ENCODE results near the gene COQ8A. TPM values are rescaled to one million over a fixed set of nuclear protein-coding genes. Genes with fewer than 3 reads are reported as not detected.

The COQ8A gene
- polyA plus RNA-seq, 2 of the 4 experiments (the other 2 are of a cell fraction), result 10.8 to 12.4 TPM

DNA sequence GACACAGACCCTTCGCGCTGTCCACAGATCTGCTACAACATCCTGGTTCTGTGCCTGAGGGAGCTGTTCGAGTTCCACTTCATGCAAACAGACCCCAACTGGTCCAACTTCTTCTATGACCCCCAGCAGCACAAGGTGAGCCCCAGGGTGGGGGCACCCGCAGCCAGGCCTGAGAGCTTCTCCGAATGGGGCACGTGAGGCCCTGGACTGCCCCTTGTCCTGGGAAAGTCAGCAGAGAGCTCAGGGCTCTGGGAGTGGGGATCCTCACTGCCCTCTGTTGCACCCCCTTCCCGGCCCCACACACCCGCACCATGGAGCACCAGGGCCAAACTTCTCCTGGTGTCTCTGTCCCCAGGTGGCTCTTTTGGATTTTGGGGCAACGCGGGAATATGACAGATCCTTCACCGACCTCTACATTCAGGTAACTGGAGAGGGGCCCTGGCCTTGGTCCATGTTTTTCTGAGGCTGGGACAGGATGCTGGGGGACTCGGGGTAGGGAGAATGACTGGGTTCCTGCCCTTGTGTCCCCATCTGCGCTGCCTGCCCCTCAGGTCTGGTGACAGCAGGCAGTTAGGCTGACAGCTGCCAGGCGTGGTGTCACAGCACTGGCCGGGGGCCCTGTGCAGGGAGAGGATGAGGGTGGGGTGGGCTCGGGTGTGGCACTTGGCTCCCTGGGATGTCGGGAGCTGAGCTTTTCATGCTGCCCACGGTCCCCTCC, 44.6 kb downstream of the COQ8A start:
- no peak for FAIRE-seq
- H3K4me3 ChIP-seq, result no peak overlapping the region
- H3K27ac ChIP-seq, result no peak overlapping the region
- no peak for DNase-seq (ENCODE audit: low read depth in 1 of 2, low spot score in 1 of 2)
- no peaks in the 10 kb centered on the region for H3K4me1 ChIP-seq
- peak in 1 of 2 experiments; percentile 3; a peak in 1 of 6 replicates for ATAC-seq
- 90% methylated on average over 14 of the region's 18 CpGs for WGBS (ENCODE audit: missing lambda C conversion rate)
- no peak overlapping the region for H3K4me2 ChIP-seq
- no peaks in the 10 kb centered on the region for H3K9me3 ChIP-seq
- ChIA-PET POLR2A (no interaction called here), CTCF (interaction anchor here (0.6 to 1.7 kb wide), 3 partner anchors 16 to 70 kb away, joined by 3 to 4 read pairs (median 3); no protein-coding TSS in a partner anchor)
- no peak for TF ChIP-seq TFCP2L1 (CRISPR knock-in tag; IDR thresholded peaks at IDR 0.05)
- no peak for TF ChIP-seq MAX (IDR thresholded peaks at IDR 0.05)
- TF ChIP-seq RNF2 (IDR thresholded peaks at IDR 0.05; ENCODE audit: borderline replicate concordance, low read depth), result no peak
- TF ChIP-seq NR3C1 (IDR thresholded peaks at IDR 0.05), result no peak
- TF ChIP-seq MAFK (IDR thresholded peaks at IDR 0.05; ENCODE audit: partially characterized antibody), result no peak
- TF ChIP-seq JUN (IDR thresholded peaks at IDR 0.05), result no peak
- TF ChIP-seq HOXB13 (CRISPR knock-in tag; IDR thresholded peaks at IDR 0.05; ENCODE audit: low read depth), result no peak
- TF ChIP-seq ZNF302 (CRISPR knock-in tag; IDR thresholded peaks at IDR 0.05), result no peak
- TF ChIP-seq CTCF (IDR thresholded peaks at IDR 0.05), result no peak
- no peak for TF ChIP-seq CHD4 (IDR thresholded peaks at IDR 0.05; ENCODE audit: borderline replicate concordance)
- no peak for TF ChIP-seq FOXS1 (CRISPR knock-in tag; IDR thresholded peaks at IDR 0.05)
- no peak for TF ChIP-seq KDM1A (IDR thresholded peaks at IDR 0.05; ENCODE audit: low read depth)

- Histone ChIP-seq H3K9me3 (no peaks in the 10 kb centered on the region), H3K4me3 (no peak overlapping the region), H3K27ac (no peak overlapping the region), H3K4me1 (no peaks in the 10 kb centered on the region), H3K4me2 (no peak overlapping the region)
- no peak for TF ChIP-seq EHF (CRISPR knock-in tag; IDR thresholded peaks at IDR 0.05)
- TF ChIP-seq POLR2A (IDR thresholded peaks at IDR 0.05; ENCODE audit: low read length), result no peak
- no peak for TF ChIP-seq CHD2 (IDR thresholded peaks at IDR 0.05; ENCODE audit: low read length, partially characterized antibody)
- TF ChIP-seq MAX (IDR thresholded peaks at IDR 0.05), result no peak
- TF ChIP-seq, protein P1, sequence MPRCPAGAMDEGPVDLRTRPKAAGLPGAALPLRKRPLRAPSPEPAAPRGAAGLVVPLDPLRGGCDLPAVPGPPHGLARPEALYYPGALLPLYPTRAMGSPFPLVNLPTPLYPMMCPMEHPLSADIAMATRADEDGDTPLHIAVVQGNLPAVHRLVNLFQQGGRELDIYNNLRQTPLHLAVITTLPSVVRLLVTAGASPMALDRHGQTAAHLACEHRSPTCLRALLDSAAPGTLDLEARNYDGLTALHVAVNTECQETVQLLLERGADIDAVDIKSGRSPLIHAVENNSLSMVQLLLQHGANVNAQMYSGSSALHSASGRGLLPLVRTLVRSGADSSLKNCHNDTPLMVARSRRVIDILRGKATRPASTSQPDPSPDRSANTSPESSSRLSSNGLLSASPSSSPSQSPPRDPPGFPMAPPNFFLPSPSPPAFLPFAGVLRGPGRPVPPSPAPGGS (IDR thresholded peaks at IDR 0.05), result no peak
- TF ChIP-seq RAD21 (conservative IDR thresholded peaks at IDR 0.05 in 1 of 2, IDR thresholded peaks at IDR 0.05 in 1 of 2), result no peak
- TF ChIP-seq MYC (IDR thresholded peaks at IDR 0.05; ENCODE audit: borderline replicate concordance, low read length), result no peak
- TF ChIP-seq FOSL2 (IDR thresholded peaks at IDR 0.05), result no peak
- TF ChIP-seq FOSL2 (CRISPR knock-in tag; IDR thresholded peaks at IDR 0.05), result no peak
- no peak for TF ChIP-seq CBX8 (IDR thresholded peaks at IDR 0.05)
- TF ChIP-seq PHF8 (IDR thresholded peaks at IDR 0.05; ENCODE audit: borderline replicate concordance, low read depth), result no peak
- TF ChIP-seq NR3C1 (IDR thresholded peaks at IDR 0.05), result no peak
- TF ChIP-seq REST (IDR thresholded peaks at IDR 0.05), result no peak
- no peak for TF ChIP-seq TP53 (CRISPR knock-in tag; IDR thresholded peaks at IDR 0.05)
- TF ChIP-seq MAZ (IDR thresholded peaks at IDR 0.05; ENCODE audit: borderline replicate concordance, low read depth, low read length), result no peak
- TF ChIP-seq KDM5A (IDR thresholded peaks at IDR 0.05), result no peak
- TF ChIP-seq SMC3 (IDR thresholded peaks at IDR 0.05), result no peak
- no peak for TF ChIP-seq ZNF302 (CRISPR knock-in tag; IDR thresholded peaks at IDR 0.05)
- TF ChIP-seq HOXB5 (CRISPR knock-in tag; IDR thresholded peaks at IDR 0.05), result no peak
- no peak for TF ChIP-seq POLR2AphosphoS2 (conservative IDR thresholded peaks at IDR 0.05; ENCODE audit: low read length)
- CTCF ChIA-PET, result interaction anchor here (1.3 kb wide), 1 partner anchor 26 kb away, joined by 3 read pairs; no protein-coding TSS in a partner anchor
- WGBS (ENCODE audit: missing lambda C conversion rate), result 88% methylated on average over 20 of the region's 20 CpGs
- ATAC-seq, result no peak
- no peak for DNase-seq (ENCODE audit: low read depth in 1 of 2, low spot score in 1 of 2)
- POLR2A ChIA-PET, result no interaction called here
- FAIRE-seq, result no peak
Measured at GRCh38 chr1:226985239-226985838, 45.2 kb downstream of the COQ8A start.

Measured in A549 (cell line).